ENCODE data around the gene FAM216B. TPM values are rescaled to one million over a fixed set of nuclear protein-coding genes. Genes with fewer than 3 reads are reported as not detected.

Gene FAM216B
- total and polyA plus RNA-seq, 10 of the 15 experiments (the other 5 are each of a cell fraction or from before 2014, with no cell fraction given): not detected

GRCh38 chr13:42735010-42735409 is 46.4 kb upstream of the FAM216B start:
- Histone ChIP-seq H3K4me2 (ENCODE audit: control insufficient read depth, insufficient read depth) (no peak overlapping the region), H4K20me1 (ENCODE audit: control insufficient read depth, insufficient read depth) (no peaks in the 10 kb centered on the region), H3K9me3 (replicated peaks; ENCODE audit: control insufficient read depth, insufficient read depth, low read length) (no peaks in the 10 kb centered on the region), H3K79me2 (ENCODE audit: control insufficient read depth, insufficient read depth, low read length) (no peaks in the 10 kb centered on the region), H3K4me3 (no peak overlapping the region), H3K27ac (ENCODE audit: control insufficient read depth, insufficient read depth) (no peak overlapping the region), H3K9ac (ENCODE audit: control insufficient read depth, insufficient read depth, low read length) (no peak overlapping the region), H3K4me1 (ENCODE audit: control insufficient read depth, insufficient read depth, low read length) (no peaks in the 10 kb centered on the region), H3K36me3 (ENCODE audit: control insufficient read depth in 2 of 2, insufficient read depth in 2 of 2, low read length in 1 of 2) (no peaks in the 10 kb centered on the region), H3K27me3 (replicated peaks in 1 of 2; ENCODE audit: control insufficient read depth in 2 of 2, insufficient read depth in 2 of 2, low read length in 1 of 2) (peaks cover 0 to 2% of the 10 kb centered on the region in 2 experiments; a peak in 1 of 4 replicates), H2AFZ (ENCODE audit: control insufficient read depth, low read depth, low read length) (no peak overlapping the region)
- no peak for FAIRE-seq
- no peak; the same call in 1 of the 3 replicates for ATAC-seq
- WGBS (ENCODE audit: insufficient coverage, insufficient replicate concordance, low lambda C conversion rate, missing lambda C conversion rate): 56% methylated on average over 3 of the region's 3 CpGs
- SMC1A ChIA-PET (ENCODE audit: uncharacterized antibody, unreplicated experiment): no interaction called here
- no TSS peak for BruUV-seq (replicated peaks)
- CTCF ChIA-PET: no interaction called here
- no peak for DNase-seq (ENCODE audit: low read depth, low spot score)
- intact Hi-C loops (cut with micrococcal nuclease; ENCODE audit: unreplicated experiment): no loop called here
- POLR2A ChIA-PET: no interaction called here
- TF ChIP-seq SREBF1 (IDR thresholded peaks at IDR 0.05; ENCODE audit: low read length): no peak
- TF ChIP-seq ZSCAN29 (IDR thresholded peaks at IDR 0.05): no peak
- RAD21 ChIA-PET (ENCODE audit: unreplicated experiment): no interaction called here
- in situ Hi-C loops (cut with MboI): no loop called here

- no TSS peak for BruUV-seq (replicated peaks)
- no peak for DNase-seq (ENCODE audit: low read depth, low spot score)
- no peaks in the 10 kb centered on the region for H4K20me1 ChIP-seq (ENCODE audit: control insufficient read depth, insufficient read depth)
- no peak overlapping the region for H3K27ac ChIP-seq (ENCODE audit: control insufficient read depth, insufficient read depth)
- ChIA-PET RAD21 (ENCODE audit: unreplicated experiment) (interaction anchor here (0.6 kb wide), 1 partner anchor 19 kb away, joined by 3 read pairs; no protein-coding TSS in a partner anchor), CTCF (no interaction called here), SMC1A (ENCODE audit: uncharacterized antibody, unreplicated experiment) (no interaction called here), POLR2A (no interaction called here)
- no peak overlapping the region for H3K4me2 ChIP-seq (ENCODE audit: control insufficient read depth, insufficient read depth)
- no peak for ATAC-seq
- 50% methylated on average over 1 of the region's 1 CpG for WGBS (ENCODE audit: insufficient coverage, insufficient replicate concordance, low lambda C conversion rate, missing lambda C conversion rate)
- H3K9ac ChIP-seq (ENCODE audit: control insufficient read depth, insufficient read depth, low read length): no peak overlapping the region
- H3K9me3 ChIP-seq (replicated peaks; ENCODE audit: control insufficient read depth, insufficient read depth, low read length): no peaks in the 10 kb centered on the region; the same call in 2 of the 3 replicates
- no peak overlapping the region for H3K4me3 ChIP-seq
- H2AFZ ChIP-seq (ENCODE audit: control insufficient read depth, low read depth, low read length): no peak overlapping the region; the same call in 1 of the 2 replicates
- H3K4me1 ChIP-seq (ENCODE audit: control insufficient read depth, insufficient read depth, low read length): no peaks in the 10 kb centered on the region
- H3K36me3 ChIP-seq (ENCODE audit: control insufficient read depth in 2 of 2, insufficient read depth in 2 of 2, low read length in 1 of 2): no peaks in the 10 kb centered on the region
- no peaks in the 10 kb centered on the region for H3K27me3 ChIP-seq (replicated peaks in 1 of 2; ENCODE audit: control insufficient read depth in 2 of 2, insufficient read depth in 2 of 2, low read length in 1 of 2)
- FAIRE-seq: no peak
- TF ChIP-seq TBL1XR1 (IDR thresholded peaks at IDR 0.05; ENCODE audit: low read depth, low read length): no peak
- no peak for TF ChIP-seq POU2F2 (IDR thresholded peaks at IDR 0.05; ENCODE audit: borderline replicate concordance, low read depth, low read length)
- peak; percentile 62; the same call in 1 of the 2 replicates for TF ChIP-seq RAD51 (IDR thresholded peaks at IDR 0.05)
- no peak for TF ChIP-seq EZH2 (IDR thresholded peaks at IDR 0.05; ENCODE audit: borderline replicate concordance, control insufficient read depth, low read depth, low read length)
- no peak for TF ChIP-seq DPF2 (IDR thresholded peaks at IDR 0.05)
- TF ChIP-seq USF1 (IDR thresholded peaks at IDR 0.05; ENCODE audit: borderline replicate concordance, extremely low read length, insufficient read depth, low read depth, low read length): peak; percentile 25
- in situ Hi-C loops (cut with MboI) (no loop called here), intact Hi-C loops (cut with micrococcal nuclease; ENCODE audit: unreplicated experiment) (no loop called here)
- no peaks in the 10 kb centered on the region for H3K79me2 ChIP-seq (ENCODE audit: control insufficient read depth, insufficient read depth, low read length)
Measured at GRCh38 chr13:42740753-42741152, 40.6 kb upstream of the FAM216B start.

All from GM12878 (cell line).